DMS79 treated with DMSO at 0.1 percent for 48 hours (cell line): ENCODE data around the gene XG.
"Not testable (repeated sequence)": the region's sequence is repeated elsewhere in the genome, so short reads cannot be mapped to it uniquely, and the experiment has no call there.

Source experiments
- DNase-seq: peaks from one replicate; lab custom pipeline; 2025; lab: John Stamatoyannopoulos, UW

Gene XG

GRCh38 chrX:2780472-2781225, 28.8 kb downstream of the XG start:
- DNase-seq: not testable (repeated sequence)

- DNase-seq: no peak
Measured at GRCh38 chrX:2781226-2781571, 29.4 kb downstream of the XG start.

- no peak for DNase-seq
Measured at GRCh38 chrX:2781698-2782097, 29.9 kb downstream of the XG start.

GRCh38 chrX:2782171-2782570, 30.3 kb downstream of the XG start:
- DNase-seq: no peak

- DNase-seq: no peak
Measured at GRCh38 chrX:2782778-2783177, 30.9 kb downstream of the XG start.

GRCh38 chrX:2784026-2784425, 32.2 kb downstream of the XG start:
- no peak for DNase-seq

GRCh38 chrX:2785538-2785937, 33.7 kb downstream of the XG start:
- no peak for DNase-seq

- DNase-seq: no peak
Measured at GRCh38 chrX:2788980-2789379, 37.1 kb downstream of the XG start.

- no peak for DNase-seq
Measured at GRCh38 chrX:2789569-2789968, 37.7 kb downstream of the XG start.

GRCh38 chrX:2793752-2794151, 41.9 kb downstream of the XG start:
- no peak for DNase-seq

GRCh38 chrX:2794336-2794735, 42.5 kb downstream of the XG start:
- no peak for DNase-seq

- DNase-seq: not testable (repeated sequence)
Measured at GRCh38 chrX:2796808-2797207, 45.0 kb downstream of the XG start.

GRCh38 chrX:2799369-2799768, 47.5 kb downstream of the XG start:
- no peak for DNase-seq

GRCh38 chrX:2799980-2800379, 48.1 kb downstream of the XG start:
- DNase-seq: not testable (repeated sequence)

GRCh38 chrX:2801223-2801622, 49.4 kb downstream of the XG start:
- DNase-seq: no peak

- not testable (repeated sequence) for DNase-seq
Measured at GRCh38 chrX:2802376-2803090, 50.7 kb downstream of the XG start.

GRCh38 chrX:2803486-2803885, 51.6 kb downstream of the XG start:
- not testable (repeated sequence) for DNase-seq

GRCh38 chrX:2804106-2804843, 52.4 kb downstream of the XG start:
- not testable (repeated sequence) for DNase-seq

GRCh38 chrX:2804858-2805257, 53.0 kb downstream of the XG start:
- not testable (repeated sequence) for DNase-seq

- no peak for DNase-seq
Measured at GRCh38 chrX:2811271-2811670, 59.4 kb downstream of the XG start.

GRCh38 chrX:2812161-2812907, 60.5 kb downstream of the XG start:
- DNase-seq: not testable (repeated sequence)

- no peak for DNase-seq
Measured at GRCh38 chrX:2817036-2817435, 65.2 kb downstream of the XG start.
